ENCODE data around the gene PLXNA2.

The PLXNA2 gene

GRCh38 chr1:207984831-207985572 lies 259.2 kb downstream of the PLXNA2 start:
- WGBS (ENCODE audit: insufficient coverage), result no CpG with 5 or more reads among the region's 4 CpGs
- H3K9me3 ChIP-seq (ENCODE audit: control extremely low read depth in 1 of 5, control insufficient read depth in 4 of 5, insufficient read depth in 2 of 5, low read depth in 1 of 5, low read length in 4 of 5), result no peaks in the 10 kb centered on the region
- POLR2A ChIA-PET, result no interaction called here

DNA sequence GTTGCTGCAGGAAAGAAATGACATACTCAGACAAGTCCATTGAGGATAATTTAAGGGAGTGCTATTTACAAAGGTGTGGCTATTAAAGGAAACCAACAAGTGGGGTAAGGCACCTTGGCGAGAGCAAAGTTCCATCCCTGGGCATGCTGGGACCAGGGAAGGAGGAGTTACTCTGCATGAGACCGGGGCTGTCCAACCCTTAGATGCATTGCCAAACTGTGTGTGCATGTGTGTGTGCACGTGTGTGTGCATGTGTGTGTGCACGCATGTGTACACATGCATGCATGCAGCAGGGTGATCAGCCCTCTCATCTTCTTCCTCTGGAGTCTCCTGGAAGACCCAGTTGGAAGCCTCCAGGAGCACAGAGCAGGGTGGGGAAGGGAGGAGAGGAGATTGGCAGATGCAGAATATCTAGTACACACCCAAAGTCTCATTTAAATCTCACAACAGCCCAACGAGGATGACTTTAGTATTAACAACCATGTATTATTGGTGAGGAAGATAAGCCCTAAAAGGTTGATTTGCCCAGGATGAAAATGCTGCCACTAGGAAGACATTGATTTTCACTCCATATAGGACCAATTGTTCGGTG lies 261.0 kb downstream of the PLXNA2 start:
- 90% methylated on average over 2 of the region's 6 CpGs for WGBS (ENCODE audit: insufficient coverage)
- H3K27me3 ChIP-seq (replicated peaks in 2 of 5; ENCODE audit: control insufficient read depth in 4 of 5, insufficient read depth in 5 of 5, low read length in 4 of 5), result no peaks in the 10 kb centered on the region
- CTCF ChIA-PET, result no interaction called here
- H3K27ac ChIP-seq (ENCODE audit: insufficient read depth in 1 of 2, low read depth in 1 of 2, low read length in 2 of 2, poor library complexity in 1 of 2, severe bottlenecking in 2 of 2), result no peak overlapping the region
- DNase-seq, result no peak
- no peak overlapping the region for H3K4me3 ChIP-seq (ENCODE audit: control insufficient read depth in 1 of 7, extremely low read depth in 1 of 7, insufficient read depth in 4 of 7, low read depth in 2 of 7, low read length in 6 of 7)
- no peaks in the 10 kb centered on the region for H3K9me3 ChIP-seq (ENCODE audit: control extremely low read depth in 1 of 5, control insufficient read depth in 4 of 5, insufficient read depth in 2 of 5, low read depth in 1 of 5, low read length in 4 of 5)
- no peaks in the 10 kb centered on the region for H3K4me1 ChIP-seq (ENCODE audit: control extremely low read depth in 1 of 4, control insufficient read depth in 4 of 4, insufficient read depth in 4 of 4, low read length in 3 of 4)
- no peaks in the 10 kb centered on the region for H3K36me3 ChIP-seq (ENCODE audit: control insufficient read depth in 4 of 4, insufficient read depth in 4 of 4, low read length in 3 of 4)
- POLR2A ChIA-PET, result no interaction called here

More at GRCh38 chr1:207984831-207985572, 259.2 kb downstream of the PLXNA2 start:
- Histone ChIP-seq H3K4me3 (ENCODE audit: control insufficient read depth in 1 of 7, extremely low read depth in 1 of 7, insufficient read depth in 4 of 7, low read depth in 2 of 7, low read length in 6 of 7) (no peak overlapping the region), H3K36me3 (ENCODE audit: control insufficient read depth in 4 of 4, insufficient read depth in 4 of 4, low read length in 3 of 4) (no peaks in the 10 kb centered on the region), H3K27ac (ENCODE audit: insufficient read depth in 1 of 2, low read depth in 1 of 2, low read length in 2 of 2, poor library complexity in 1 of 2, severe bottlenecking in 2 of 2) (no peak overlapping the region), H3K27me3 (replicated peaks in 2 of 5; ENCODE audit: control insufficient read depth in 4 of 5, insufficient read depth in 5 of 5, low read length in 4 of 5) (no peaks in the 10 kb centered on the region), H3K4me1 (ENCODE audit: control extremely low read depth in 1 of 4, control insufficient read depth in 4 of 4, insufficient read depth in 4 of 4, low read length in 3 of 4) (no peaks in the 10 kb centered on the region)
- DNase-seq, result no peak
- CTCF ChIA-PET, result interaction anchor here (0.7 to 0.8 kb wide), 4 partner anchors 16 to 108 kb away, joined by 3 read pairs; no protein-coding TSS in a partner anchor

GRCh38 chr1:207981976-207982375 lies 262.2 kb downstream of the PLXNA2 start:
- WGBS (ENCODE audit: insufficient coverage), result 100% methylated on average over 2 of the region's 2 CpGs
- Histone ChIP-seq H3K4me1 (ENCODE audit: control extremely low read depth in 1 of 4, control insufficient read depth in 4 of 4, insufficient read depth in 4 of 4, low read length in 3 of 4) (no peaks in the 10 kb centered on the region), H3K4me3 (ENCODE audit: control insufficient read depth in 1 of 7, extremely low read depth in 1 of 7, insufficient read depth in 4 of 7, low read depth in 2 of 7, low read length in 6 of 7) (no peak overlapping the region), H3K27me3 (replicated peaks in 2 of 5; ENCODE audit: control insufficient read depth in 4 of 5, insufficient read depth in 5 of 5, low read length in 4 of 5) (no peaks in the 10 kb centered on the region), H3K27ac (ENCODE audit: insufficient read depth in 1 of 2, low read depth in 1 of 2, low read length in 2 of 2, poor library complexity in 1 of 2, severe bottlenecking in 2 of 2) (no peak overlapping the region), H3K36me3 (ENCODE audit: control insufficient read depth in 4 of 4, insufficient read depth in 4 of 4, low read length in 3 of 4) (no peaks in the 10 kb centered on the region), H3K9me3 (ENCODE audit: control extremely low read depth in 1 of 5, control insufficient read depth in 4 of 5, insufficient read depth in 2 of 5, low read depth in 1 of 5, low read length in 4 of 5) (no peaks in the 10 kb centered on the region)
- ChIA-PET POLR2A (no interaction called here), CTCF (interaction anchor here (0.8 to 2.4 kb wide), 9 partner anchors 12 to 263 kb away, joined by 3 to 7 read pairs (median 3); no protein-coding TSS in a partner anchor)
- peak in 1 of 3 donors; percentile 28 for DNase-seq

DNA sequence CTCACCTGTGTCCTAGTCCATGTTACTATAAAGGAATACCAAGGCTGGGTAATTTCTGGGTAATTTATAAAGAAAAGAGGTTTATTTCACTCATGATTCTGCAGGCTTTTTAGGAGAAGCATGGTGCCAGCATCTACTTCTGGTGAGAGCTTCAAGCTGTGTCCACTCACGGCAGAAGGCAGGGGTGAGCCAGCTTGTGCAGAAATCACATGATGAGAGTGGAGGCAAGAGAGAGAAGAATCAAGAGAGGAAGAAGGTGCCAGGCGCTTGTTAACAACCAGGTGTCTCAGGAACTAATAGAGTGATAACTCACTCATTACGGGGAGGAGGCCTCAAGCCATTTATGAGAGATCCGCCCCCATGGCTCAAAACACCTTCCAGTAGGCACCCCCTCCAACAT lies 265.7 kb downstream of the PLXNA2 start:
- Histone ChIP-seq H3K27ac (ENCODE audit: insufficient read depth in 1 of 2, low read depth in 1 of 2, low read length in 2 of 2, poor library complexity in 1 of 2, severe bottlenecking in 2 of 2) (no peak overlapping the region), H3K27me3 (replicated peaks in 2 of 5; ENCODE audit: control insufficient read depth in 4 of 5, insufficient read depth in 5 of 5, low read length in 4 of 5) (no peaks in the 10 kb centered on the region), H3K36me3 (ENCODE audit: control insufficient read depth in 4 of 4, insufficient read depth in 4 of 4, low read length in 3 of 4) (no peaks in the 10 kb centered on the region), H3K9me3 (ENCODE audit: control extremely low read depth in 1 of 5, control insufficient read depth in 4 of 5, insufficient read depth in 2 of 5, low read depth in 1 of 5, low read length in 4 of 5) (no peaks in the 10 kb centered on the region), H3K4me1 (ENCODE audit: control extremely low read depth in 1 of 4, control insufficient read depth in 4 of 4, insufficient read depth in 4 of 4, low read length in 3 of 4) (peaks cover 0 to 7% (median 2%) of the 10 kb centered on the region in 4 experiments), H3K4me3 (ENCODE audit: control insufficient read depth in 1 of 7, extremely low read depth in 1 of 7, insufficient read depth in 4 of 7, low read depth in 2 of 7, low read length in 6 of 7) (no peak overlapping the region)
- 90% methylated on average over 3 of the region's 4 CpGs for WGBS (ENCODE audit: insufficient coverage)
- no peak for DNase-seq
- CTCF ChIA-PET, result interaction anchor here (1.5 kb wide), 1 partner anchor 13 kb away, joined by 3 read pairs; no protein-coding TSS in a partner anchor
- POLR2A ChIA-PET, result no interaction called here

DNA sequence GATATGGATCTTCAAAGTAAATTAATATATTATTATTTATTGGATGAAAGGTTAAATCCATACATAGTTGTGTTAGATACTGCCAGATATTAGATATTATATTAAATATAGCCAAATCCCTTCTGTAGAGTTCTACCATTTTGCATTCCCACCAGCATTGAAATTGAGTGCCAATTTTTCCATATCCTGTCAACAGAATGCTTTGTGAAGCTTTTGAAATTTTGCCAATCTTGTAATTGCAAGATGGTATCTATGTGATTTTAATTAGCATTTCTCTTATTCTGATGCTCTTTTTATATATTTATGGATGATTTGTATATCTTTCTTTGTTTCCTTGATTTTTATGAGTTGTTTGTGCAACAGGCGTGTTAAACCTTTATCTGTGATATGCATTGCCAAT lies 266.3 kb downstream of the PLXNA2 start:
- POLR2A ChIA-PET, result no interaction called here
- Histone ChIP-seq H3K4me1 (ENCODE audit: control extremely low read depth in 1 of 4, control insufficient read depth in 4 of 4, insufficient read depth in 4 of 4, low read length in 3 of 4) (peaks cover 0 to 7% (median 2%) of the 10 kb centered on the region in 4 experiments), H3K4me3 (ENCODE audit: control insufficient read depth in 1 of 7, extremely low read depth in 1 of 7, insufficient read depth in 4 of 7, low read depth in 2 of 7, low read length in 6 of 7) (no peak overlapping the region), H3K27me3 (replicated peaks in 2 of 5; ENCODE audit: control insufficient read depth in 4 of 5, insufficient read depth in 5 of 5, low read length in 4 of 5) (no peaks in the 10 kb centered on the region), H3K36me3 (ENCODE audit: control insufficient read depth in 4 of 4, insufficient read depth in 4 of 4, low read length in 3 of 4) (no peaks in the 10 kb centered on the region), H3K9me3 (ENCODE audit: control extremely low read depth in 1 of 5, control insufficient read depth in 4 of 5, insufficient read depth in 2 of 5, low read depth in 1 of 5, low read length in 4 of 5) (no peaks in the 10 kb centered on the region), H3K27ac (ENCODE audit: insufficient read depth in 1 of 2, low read depth in 1 of 2, low read length in 2 of 2, poor library complexity in 1 of 2, severe bottlenecking in 2 of 2) (no peak overlapping the region)
- WGBS (ENCODE audit: insufficient coverage), result no CpG with 5 or more reads among the region's 1 CpG
- CTCF ChIA-PET, result interaction anchor here (1.5 kb wide), 1 partner anchor 12 kb away, joined by 3 read pairs; no protein-coding TSS in a partner anchor
- DNase-seq, result no peak

DNA sequence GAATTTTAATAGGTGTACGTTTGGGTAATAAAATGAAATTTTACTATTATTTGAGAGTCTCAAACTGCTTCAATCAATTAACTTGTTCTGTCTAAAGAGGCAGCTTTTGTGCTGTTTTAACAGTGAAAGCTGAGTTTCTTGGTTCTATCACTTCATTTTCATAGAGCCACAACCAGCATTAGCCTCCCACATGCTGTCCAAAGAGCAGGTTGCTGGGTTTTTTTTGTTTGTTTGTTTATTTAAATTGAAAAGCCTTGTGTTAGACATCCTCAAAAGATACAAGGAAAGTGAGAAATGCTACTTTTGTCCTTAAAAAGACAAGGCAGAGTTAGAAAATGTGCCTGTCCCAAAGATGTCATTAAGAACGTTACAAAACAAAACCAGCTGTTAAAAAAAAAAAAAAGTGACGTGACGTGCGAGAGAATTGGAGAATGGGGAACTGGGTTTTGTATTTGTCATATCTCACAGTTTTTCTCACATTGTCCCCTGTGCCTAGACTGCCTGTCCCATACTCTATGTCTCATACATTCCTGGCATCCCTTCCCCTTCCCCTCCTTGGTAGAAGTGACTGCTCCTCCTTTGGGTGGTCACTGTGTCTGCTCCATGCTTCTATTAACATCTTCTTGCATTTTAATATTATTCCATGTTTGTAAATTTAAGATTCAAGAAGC lies 270.2 kb downstream of the PLXNA2 start:
- H3K27ac ChIP-seq (ENCODE audit: insufficient read depth in 1 of 2, low read depth in 1 of 2, low read length in 2 of 2, poor library complexity in 1 of 2, severe bottlenecking in 2 of 2), result no peak overlapping the region
- H3K4me1 ChIP-seq (ENCODE audit: control extremely low read depth in 1 of 4, control insufficient read depth in 4 of 4, insufficient read depth in 4 of 4, low read length in 3 of 4), result peaks cover 2 to 16% (median 10%) of the 10 kb centered on the region in 4 experiments
- peak; percentile 42 to 77 (median 73) for DNase-seq
- no peaks in the 10 kb centered on the region for H3K9me3 ChIP-seq (ENCODE audit: control extremely low read depth in 1 of 5, control insufficient read depth in 4 of 5, insufficient read depth in 2 of 5, low read depth in 1 of 5, low read length in 4 of 5)
- H3K36me3 ChIP-seq (ENCODE audit: control insufficient read depth in 4 of 4, insufficient read depth in 4 of 4, low read length in 3 of 4), result no peaks in the 10 kb centered on the region
- WGBS (ENCODE audit: insufficient coverage), result no CpG with 5 or more reads among the region's 5 CpGs
- no peaks in the 10 kb centered on the region for H3K27me3 ChIP-seq (replicated peaks in 2 of 5; ENCODE audit: control insufficient read depth in 4 of 5, insufficient read depth in 5 of 5, low read length in 4 of 5)
- ChIA-PET POLR2A (interaction anchor here (1.3 kb wide), 1 partner anchor 77 kb away, joined by 3 read pairs; no protein-coding TSS in a partner anchor), CTCF (interaction anchor here (0.7 to 2.3 kb wide), 7 partner anchors 9 to 89 kb away, joined by 3 to 8 read pairs (median 4); no protein-coding TSS in a partner anchor)
- H3K4me3 ChIP-seq (ENCODE audit: control insufficient read depth in 1 of 7, extremely low read depth in 1 of 7, insufficient read depth in 4 of 7, low read depth in 2 of 7, low read length in 6 of 7), result peak overlapping the region in 3 of 7 experiments; percentile 22 to 42 (median 33)

Data from common myeloid progenitor, CD34-positive (primary cell).